HG02884 (cell line): Measurements from ENCODE around the gene STPG2.

Source experiments
- ATAC-seq: cut with Tn5 transposase; IDR thresholded peaks from one replicate; pipeline ENCODE4 v1.9.1; 2021; ENCODE audit warnings: mild to moderate bottlenecking, moderate library complexity; ENCODE audit not compliant: unreplicated experiment

The STPG2 gene

DNA sequence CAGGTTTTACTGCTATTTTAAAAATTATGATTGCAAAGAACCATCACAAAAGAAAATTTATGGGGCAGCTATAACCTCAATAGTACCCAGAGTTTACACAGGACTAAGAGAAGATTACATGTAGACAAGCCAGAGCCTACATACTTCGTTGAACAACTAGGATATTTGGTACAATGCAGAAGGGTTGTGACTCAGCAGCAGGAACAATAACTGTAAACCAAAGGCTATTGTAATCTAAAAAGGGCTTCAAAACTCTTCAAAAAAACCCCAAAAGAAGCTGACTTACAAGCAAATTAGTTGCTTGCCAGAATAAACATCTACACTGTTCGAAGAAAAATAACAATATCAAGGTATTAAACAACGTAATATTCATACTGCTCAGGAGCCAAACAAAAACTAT, 618.0 kb downstream of the STPG2 start:
- no peak for ATAC-seq

DNA sequence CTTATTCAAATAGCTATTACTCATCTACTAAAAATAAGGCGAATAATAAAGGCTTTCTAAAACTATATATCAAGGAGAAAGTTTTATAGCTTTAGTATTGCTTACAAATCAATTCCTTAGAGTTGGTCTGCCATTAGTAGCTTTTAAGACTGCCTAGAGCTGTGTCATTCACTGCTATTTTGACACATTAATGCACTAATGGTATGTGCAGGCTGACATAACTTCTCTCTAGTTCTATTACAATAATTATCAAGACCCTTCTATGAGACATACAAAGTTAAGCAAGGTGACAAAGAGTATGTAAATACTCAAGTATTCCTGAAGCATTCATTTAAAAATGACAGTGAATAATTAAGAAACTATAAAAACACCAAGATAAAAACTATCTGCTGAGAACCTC, 625.3 kb downstream of the STPG2 start:
- no peak for ATAC-seq

DNA sequence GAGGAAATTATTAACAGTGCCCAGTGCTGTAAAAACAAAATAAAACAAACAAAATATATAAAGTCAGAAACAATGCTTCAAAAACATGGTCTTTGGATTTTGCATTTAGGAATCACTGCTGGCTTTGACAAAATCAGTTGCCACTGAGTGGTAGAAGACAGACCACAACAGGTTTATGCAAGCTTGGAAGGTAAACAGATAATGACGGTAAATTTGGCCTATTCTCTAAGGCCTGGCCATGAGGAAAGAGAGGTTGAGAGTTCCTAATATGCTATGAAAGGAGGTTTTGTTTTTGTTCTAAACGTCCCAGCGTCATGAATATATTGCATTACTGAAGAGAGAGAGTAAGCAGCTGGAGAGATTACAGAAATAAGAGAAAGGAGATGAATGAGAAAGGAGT, 629.4 kb downstream of the STPG2 start:
- ATAC-seq, result no peak
